ENCODE results near the gene PANX2. TPM values are rescaled to one million over a fixed set of nuclear protein-coding genes. Genes with fewer than 3 reads are reported as not detected.

The PANX2 gene
- total and polyA plus RNA-seq, 2 of the 4 experiments (the other 2 are of a cell fraction): 0.18 to 1.7 TPM

DNA sequence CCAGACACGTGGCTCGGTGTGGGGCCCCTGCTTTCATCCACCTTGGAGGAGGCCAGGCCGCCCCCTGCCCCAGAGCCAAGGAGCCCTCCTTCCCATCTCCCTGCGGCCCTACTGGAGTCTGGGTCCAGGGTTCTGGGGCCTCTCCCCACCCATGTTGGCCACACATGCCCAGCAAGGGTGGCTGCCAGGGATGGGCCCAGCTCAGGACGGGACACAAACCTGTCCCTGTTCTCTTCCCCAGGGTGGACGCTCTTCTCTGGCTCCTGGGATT, 4.6 kb downstream of the PANX2 start:
- WGBS, 2 experiments (ENCODE audit: extremely low coverage in 2 of 2, insufficient read length in 1 of 2): 20% methylated on average over 1 of the region's 6 CpGs; no CpG with 5 or more reads in 1 of the 2 experiments
- Histone ChIP-seq H4K20me1 (ENCODE audit: insufficient read depth, low read length) (no peaks in the 10 kb centered on the region), H3K36me3 (ENCODE audit: control insufficient read depth, insufficient read depth, low read length) (peaks cover 2% of the 10 kb centered on the region; the same call in 1 of the 2 replicates), H3K14ac (replicated peaks; ENCODE audit: low read depth, low read length) (no peak overlapping the region), H3K18ac (ENCODE audit: low read depth, low read length) (no peak overlapping the region), H3K9me1 (ENCODE audit: insufficient read depth, low read length) (no peaks in the 10 kb centered on the region), H4K8ac (ENCODE audit: low read depth in 2 of 2, low read length in 2 of 2) (no peak overlapping the region), H3K4me1 (ENCODE audit: control insufficient read depth, insufficient read depth, low read length) (no peaks in the 10 kb centered on the region), H3K27ac (ENCODE audit: insufficient read depth, low read length) (no peak overlapping the region), H2BK5ac (ENCODE audit: low read depth, low read length, poor library complexity, severe bottlenecking) (no peak overlapping the region), H2BK20ac (ENCODE audit: low read depth, low read length) (no peak overlapping the region), H2BK15ac (ENCODE audit: low read depth, low read length) (no peak overlapping the region), H3K4me3 (ENCODE audit: insufficient read depth, low read depth, low read length) (no peak overlapping the region), H2AK9ac (replicated peaks; ENCODE audit: low read depth, low read length, poor library complexity) (no peak overlapping the region), H2AK5ac (ENCODE audit: low read depth, low read length) (no peak overlapping the region), H3K23ac (ENCODE audit: low read depth, low read length) (no peak overlapping the region), H3K9me3 (ENCODE audit: control insufficient read depth, insufficient read depth, low read length) (no peaks in the 10 kb centered on the region), H3K56ac (ENCODE audit: extremely low read depth, insufficient read depth, low read length) (no peak overlapping the region), H3K79me1 (ENCODE audit: low read depth in 1 of 2, low read length in 2 of 2) (no peaks in the 10 kb centered on the region), H2AFZ (replicated peaks; ENCODE audit: low read length, poor library complexity) (no peak overlapping the region), H3K27me3 (ENCODE audit: control insufficient read depth, insufficient read depth, low read length) (peaks cover 13% of the 10 kb centered on the region; the same call in 1 of the 2 replicates), H2BK120ac (ENCODE audit: low read depth, low read length) (no peak overlapping the region), H3K9ac (ENCODE audit: low read depth, low read length) (no peak overlapping the region), H4K5ac (ENCODE audit: low read depth, low read length) (no peak overlapping the region), H3K4me2 (ENCODE audit: low read depth, low read length) (no peak overlapping the region), H3K4ac (ENCODE audit: low read depth, low read length) (no peak overlapping the region), H4K91ac (ENCODE audit: insufficient read depth, low read depth, low read length) (no peak overlapping the region)
- CTCF ChIA-PET: no interaction called here
- POLR2A ChIA-PET (ENCODE audit: unreplicated experiment): no interaction called here
- ATAC-seq (ENCODE audit: low read depth): no peak
- in situ Hi-C loops (cut with MboI; ENCODE audit: low sequenced_read_pairs) (no loop called here), intact Hi-C loops (cut with micrococcal nuclease) (no loop called here), dilution Hi-C loops (cut with HindIII; ENCODE audit: low sequenced_read_pairs, unreplicated experiment) (no loop called here)
- no peak for DNase-seq
- TF ChIP-seq NFE2L2 (IDR thresholded peaks at IDR 0.05; ENCODE audit: low read depth, low read length) (no peak), RFX5 (IDR thresholded peaks at IDR 0.05; ENCODE audit: low read depth, low read length) (no peak), MAFK (IDR thresholded peaks at IDR 0.05; ENCODE audit: low read depth, low read length) (no peak), CTCF (conservative IDR thresholded peaks at IDR 0.05; ENCODE audit: low read depth, low read length) (no peak), RAD21 (IDR thresholded peaks at IDR 0.05; ENCODE audit: low read length) (no peak), FOS (IDR thresholded peaks at IDR 0.05; ENCODE audit: low read depth, low read length) (no peak), CEBPB (IDR thresholded peaks at IDR 0.05; ENCODE audit: low read depth, low read length) (no peak), POLR2A (IDR thresholded peaks at IDR 0.05; ENCODE audit: low read depth, low read length) (no peak), CHD1 (IDR thresholded peaks at IDR 0.05; ENCODE audit: low read depth, low read length) (no peak), BHLHE40 (IDR thresholded peaks at IDR 0.05; ENCODE audit: low read depth, low read length) (no peak), MAZ (IDR thresholded peaks at IDR 0.05; ENCODE audit: borderline replicate concordance, low read depth, low read length) (no peak), USF2 (IDR thresholded peaks at IDR 0.05; ENCODE audit: low read depth, low read length) (no peak)
- no TSS peak for BruUV-seq (replicated peaks)

All from IMR-90 (cell line).